ENCODE data around the gene SPPL3.
"Not testable (repeated sequence)": the region's sequence is repeated elsewhere in the genome, so short reads cannot be mapped to it uniquely, and the experiment has no call there.

SPPL3 gene

DNA sequence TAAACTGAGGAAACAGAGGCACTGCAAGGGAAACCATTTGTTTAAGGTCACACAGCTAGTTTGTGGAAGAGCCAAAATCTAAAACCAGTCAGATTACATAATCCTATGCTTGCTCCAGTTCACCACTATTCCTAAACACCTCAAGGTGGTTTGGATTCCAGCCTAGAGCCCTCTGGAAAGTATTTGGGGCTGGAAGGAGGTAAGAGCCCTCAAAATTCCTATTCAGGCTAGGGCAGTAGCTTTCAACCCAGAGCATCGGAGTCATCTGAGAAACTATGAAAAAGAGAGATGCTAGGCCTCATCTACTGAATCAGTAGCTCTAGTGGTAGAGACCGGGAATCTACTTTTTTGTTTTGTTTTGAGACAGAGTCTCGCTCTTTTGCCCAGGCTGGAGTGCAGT is 16.0 kb upstream of the SPPL3 start:
- no peak for DNase-seq (ENCODE audit: low read depth in 2 of 2)

- DNase-seq (ENCODE audit: low read depth in 2 of 2): no peak
Measured at GRCh38 chr12:120917748-120918147, 13.6 kb upstream of the SPPL3 start.

- no peak for DNase-seq (ENCODE audit: low read depth in 2 of 2)
Measured at GRCh38 chr12:120916561-120916960, 12.4 kb upstream of the SPPL3 start.

- DNase-seq (ENCODE audit: low read depth in 2 of 2): no peak
Measured at GRCh38 chr12:120914794-120915193, 10.6 kb upstream of the SPPL3 start.

DNA sequence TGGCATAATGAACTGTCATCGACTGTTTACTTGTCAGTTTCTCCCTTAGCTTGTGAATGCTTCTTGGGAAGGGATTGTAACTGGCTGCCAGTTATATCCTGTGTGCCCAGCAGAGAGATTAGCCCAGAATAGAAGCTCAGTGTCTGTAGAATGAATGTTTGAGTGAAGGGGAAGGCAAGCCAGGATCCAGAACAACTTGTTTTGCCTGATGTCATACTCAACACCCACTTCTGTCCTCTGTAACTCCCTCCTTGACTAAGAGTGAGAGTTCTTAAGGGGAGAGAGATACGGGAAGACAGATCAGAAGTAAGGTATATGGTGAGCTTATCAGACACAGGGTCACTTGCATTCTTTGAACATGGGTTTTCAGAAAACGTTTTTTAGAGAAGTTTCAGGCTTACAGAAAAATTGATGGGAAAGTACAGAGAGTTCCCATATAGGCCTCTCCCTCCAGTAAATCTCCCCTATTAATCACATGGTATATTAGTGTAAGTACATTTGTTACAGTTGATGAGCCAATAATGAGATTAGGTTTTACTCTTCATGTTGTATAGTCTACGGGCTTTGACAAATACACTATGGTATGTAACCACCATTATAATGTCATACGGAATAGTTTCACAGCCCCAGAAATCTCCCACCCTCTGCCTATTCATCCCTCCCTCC is 5.6 kb upstream of the SPPL3 start:
- no peak for DNase-seq (ENCODE audit: low read depth in 2 of 2)

- DNase-seq (ENCODE audit: low read depth in 2 of 2): no peak
Measured at GRCh38 chr12:120905856-120906384, 1.8 kb upstream of the SPPL3 start.

DNA sequence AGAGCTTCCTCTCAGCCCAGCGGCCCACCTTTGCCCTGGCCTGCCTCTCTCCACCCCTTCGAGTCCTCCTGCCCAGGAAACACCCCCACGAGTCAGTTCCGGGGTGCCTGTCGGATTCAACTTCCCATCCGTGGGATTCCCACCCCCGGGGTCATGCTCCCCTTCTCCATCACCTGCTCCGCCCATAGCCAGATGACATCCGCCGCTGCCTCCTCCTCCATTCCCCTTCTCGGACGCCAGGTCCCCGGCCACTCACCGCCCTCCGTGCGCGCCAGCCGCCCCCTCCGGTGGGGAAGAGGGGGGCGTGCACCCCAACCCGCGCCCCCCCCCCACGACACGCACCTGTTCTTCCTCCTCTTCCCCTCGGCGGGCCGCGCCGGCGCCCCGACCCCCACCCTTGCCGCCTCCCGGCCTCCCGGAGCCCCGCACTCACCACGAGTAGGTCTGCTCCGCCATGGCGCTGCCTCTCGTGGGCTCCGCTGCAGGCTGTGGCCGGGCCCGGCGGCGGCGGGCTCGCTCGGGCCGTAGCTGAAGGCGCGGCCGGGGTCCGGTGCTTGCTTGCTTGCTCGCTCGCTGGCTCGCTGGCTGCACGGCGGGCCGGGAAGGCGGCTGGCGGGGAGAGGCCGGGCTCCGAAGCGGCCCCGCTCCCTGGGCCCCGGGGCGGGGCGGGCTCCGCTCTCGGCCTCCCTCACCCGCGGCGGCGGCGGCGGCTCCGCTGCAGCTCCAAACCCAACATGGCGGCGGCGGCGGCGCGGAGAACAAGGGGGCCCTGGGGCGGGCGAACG is 554 bp downstream of the SPPL3 start:
- peak; percentile 24 to 37 for DNase-seq (ENCODE audit: low read depth in 2 of 2)

DNA sequence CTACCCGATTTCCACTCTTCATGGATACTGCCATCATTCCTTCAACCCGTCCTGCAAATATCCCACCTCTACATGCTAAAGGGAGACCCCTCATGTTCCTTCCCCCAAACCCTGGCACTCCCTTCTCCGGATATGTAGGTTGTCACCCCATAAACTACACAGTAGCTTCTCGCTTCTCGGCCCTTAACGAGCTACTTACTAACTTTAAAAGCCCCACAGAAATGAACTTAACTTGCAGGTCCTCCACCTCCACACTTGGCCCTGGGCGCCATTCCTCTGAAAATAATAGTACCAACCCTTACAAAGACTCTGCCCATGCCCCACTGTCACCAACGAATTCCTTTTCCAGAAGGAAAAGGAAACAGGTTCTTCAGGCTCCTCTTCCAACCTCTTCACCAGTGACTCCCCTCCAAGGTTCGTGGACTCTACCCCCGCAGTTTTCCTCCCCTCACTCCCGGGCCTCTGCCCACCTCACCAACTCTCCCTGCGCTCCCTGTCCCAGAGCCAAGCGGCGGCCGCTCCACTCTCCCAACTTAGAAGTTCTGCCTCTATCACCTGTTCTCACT is 1.2 kb downstream of the SPPL3 start:
- no peak for DNase-seq (ENCODE audit: low read depth in 2 of 2)

DNA sequence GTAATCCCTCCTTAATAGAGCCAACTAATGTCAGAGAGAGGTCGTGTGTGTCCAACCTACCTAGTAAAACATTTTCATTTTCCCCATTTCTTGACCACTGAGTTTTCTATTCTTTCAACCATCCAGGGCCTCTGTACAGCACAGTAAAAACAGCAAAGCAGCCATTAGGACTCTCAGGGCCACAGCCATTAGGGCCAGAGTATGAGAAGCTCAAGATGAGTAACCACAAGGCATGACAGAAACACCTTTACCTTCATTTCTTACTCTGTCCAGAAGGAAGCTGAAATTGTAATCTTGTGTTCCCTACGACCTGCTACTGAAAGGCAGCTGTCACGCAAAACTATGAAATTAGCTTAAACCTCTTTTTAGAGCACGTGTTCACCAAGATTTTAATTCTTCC is 2.3 kb downstream of the SPPL3 start:
- DNase-seq (ENCODE audit: low read depth in 2 of 2): no peak

- not testable (repeated sequence) for DNase-seq (ENCODE audit: low read depth in 2 of 2)
Measured at GRCh38 chr12:120901101-120901500, 3.1 kb downstream of the SPPL3 start.

GRCh38 chr12:120895532-120895931 is 8.6 kb downstream of the SPPL3 start:
- DNase-seq (ENCODE audit: low read depth in 2 of 2): no peak

- DNase-seq (ENCODE audit: low read depth in 2 of 2): no peak
Measured at GRCh38 chr12:120892265-120892664, 11.9 kb downstream of the SPPL3 start.

DNA sequence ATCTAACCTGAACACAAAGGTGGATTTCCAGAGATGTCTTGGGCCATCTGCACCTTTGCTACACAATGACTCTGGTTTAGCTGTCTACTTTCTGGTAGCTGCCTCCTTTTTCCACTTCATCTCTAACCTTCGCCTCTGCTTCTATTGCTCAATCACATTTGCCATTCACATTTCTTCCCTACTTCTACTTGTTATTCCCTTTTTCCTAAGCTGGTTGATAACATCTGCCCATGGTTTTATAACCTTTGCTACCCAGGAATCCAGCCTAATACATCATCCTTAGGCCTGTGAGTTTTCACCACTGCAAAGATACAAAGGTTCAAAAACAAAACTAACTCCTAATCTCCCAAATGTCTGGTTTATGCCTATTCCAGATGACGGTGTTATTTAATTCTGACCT is 13.2 kb downstream of the SPPL3 start:
- no peak for DNase-seq (ENCODE audit: low read depth in 2 of 2)

DNA sequence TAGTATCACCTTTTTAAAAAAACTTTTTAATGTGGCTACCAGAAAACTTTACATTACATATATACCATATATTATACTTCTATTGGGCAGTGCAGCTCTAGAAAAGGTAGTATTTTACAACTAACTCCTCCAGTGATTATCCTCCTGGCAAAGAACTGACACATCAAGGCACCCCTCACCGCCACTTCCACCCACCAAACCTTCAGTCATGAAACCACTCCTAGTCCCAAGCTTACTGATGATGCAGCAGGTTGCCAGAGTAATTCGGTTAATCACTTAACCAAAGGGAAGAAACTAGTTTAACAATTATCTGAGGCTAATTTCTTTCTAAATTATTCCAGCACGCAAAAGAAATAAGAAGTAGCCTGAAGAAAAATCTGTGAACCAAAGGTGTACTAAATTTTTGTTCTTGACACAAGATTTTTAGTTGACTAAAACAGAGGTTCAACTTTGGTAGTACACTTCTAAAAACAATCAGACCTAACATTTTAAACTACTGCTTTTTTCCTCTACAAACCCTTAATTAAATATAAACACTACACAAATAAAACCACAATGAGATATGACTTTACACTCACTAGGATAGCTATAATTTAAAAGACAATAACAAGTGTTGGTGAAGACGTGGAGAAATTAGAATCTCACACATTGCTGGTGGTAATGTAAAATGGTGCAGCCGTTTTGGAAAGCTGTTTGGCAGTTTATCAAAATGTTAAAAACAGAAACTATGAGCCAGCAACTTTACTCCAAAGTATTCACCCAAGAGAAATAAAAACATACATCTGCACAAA is 16.7 kb downstream of the SPPL3 start:
- DNase-seq (ENCODE audit: low read depth in 2 of 2): no peak

- no peak for DNase-seq (ENCODE audit: low read depth in 2 of 2)
Measured at GRCh38 chr12:120886199-120887018, 17.7 kb downstream of the SPPL3 start.

DNA sequence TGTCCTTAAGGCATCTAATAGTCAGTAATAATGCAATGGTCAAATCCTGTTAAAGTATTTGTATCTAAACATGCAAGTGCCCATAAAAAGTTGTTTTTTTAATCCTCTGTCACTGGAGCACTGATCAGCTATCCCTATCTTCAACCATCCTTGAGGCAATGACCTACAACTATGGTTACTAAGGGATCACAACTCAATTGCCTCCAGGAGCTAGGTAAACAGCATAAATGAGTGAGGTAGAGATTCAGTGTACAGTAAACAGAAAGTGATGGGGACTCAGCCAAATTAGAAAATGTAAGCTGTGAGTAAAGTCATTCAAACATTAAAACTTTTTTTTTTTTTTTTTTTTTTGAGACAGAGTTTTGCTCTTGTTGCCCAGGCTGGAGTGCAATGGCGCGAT is 18.6 kb downstream of the SPPL3 start:
- DNase-seq (ENCODE audit: low read depth in 2 of 2): no peak

DNA sequence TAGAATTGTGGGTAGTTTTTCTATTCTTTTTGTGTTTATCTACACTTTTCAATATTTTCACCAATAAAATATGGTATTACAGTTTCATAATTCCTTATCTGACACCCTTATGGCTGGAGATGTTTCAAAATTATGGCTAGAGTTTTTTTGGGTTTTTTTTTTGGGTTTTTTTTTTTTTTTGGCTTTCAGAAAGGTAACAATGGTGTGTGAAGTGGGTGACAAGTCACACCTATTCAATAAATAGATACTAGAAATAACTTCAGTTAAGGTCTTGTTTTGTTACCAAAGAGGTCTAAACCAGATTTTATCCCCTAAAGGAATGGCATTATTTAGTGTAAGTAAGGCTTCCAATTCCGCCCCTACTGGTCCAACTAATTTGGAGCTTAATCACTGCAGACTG is 19.5 kb downstream of the SPPL3 start:
- no peak for DNase-seq (ENCODE audit: low read depth in 2 of 2)

- no peak for DNase-seq (ENCODE audit: low read depth in 2 of 2)
Measured at GRCh38 chr12:120882055-120882555, 22.1 kb downstream of the SPPL3 start.

- DNase-seq (ENCODE audit: low read depth in 2 of 2): no peak
Measured at GRCh38 chr12:120879718-120880300, 24.3 kb downstream of the SPPL3 start.

- DNase-seq (ENCODE audit: low read depth in 2 of 2): no peak
Measured at GRCh38 chr12:120879102-120879501, 25.1 kb downstream of the SPPL3 start.

Measured in stimulated activated CD8-positive, alpha-beta memory T cell treated with anti-CD3 and anti-CD28 coated beads, Interleukin-7, amount 100 ng/mL, for 1 hour (primary cell).